HG03280 (cell line): ENCODE measurements around the gene PSMD3.
"Not testable (repeated sequence)": the region's sequence is repeated elsewhere in the genome, so short reads cannot be mapped to it uniquely, and the experiment has no call there.

Source experiments
- ATAC-seq: cut with Tn5 transposase; IDR thresholded peaks from one replicate; pipeline ENCODE4 v1.9.1; 2021; ENCODE audit warnings: mild to moderate bottlenecking, moderate library complexity; ENCODE audit not compliant: unreplicated experiment

The PSMD3 gene

DNA sequence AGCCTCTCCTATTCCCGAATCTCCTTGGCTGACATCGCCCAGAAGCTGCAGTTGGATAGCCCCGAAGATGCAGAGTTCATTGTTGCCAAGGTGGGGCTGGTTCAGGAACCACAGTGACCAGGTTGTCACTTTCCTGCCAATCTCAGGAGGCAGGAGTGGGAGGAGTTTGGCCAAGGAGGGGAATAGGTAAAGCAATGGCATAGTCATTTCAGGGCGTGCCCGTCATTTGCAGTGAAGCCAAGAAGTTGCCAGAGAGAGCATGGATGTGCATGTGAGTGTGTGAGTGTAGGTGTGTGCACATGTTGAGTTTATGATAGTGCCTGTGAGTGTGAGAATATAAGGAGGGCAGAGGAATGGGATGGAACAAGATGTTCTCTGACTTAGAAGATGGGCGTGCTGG lies 14.8 kb downstream of the PSMD3 start:
- ATAC-seq: no peak

DNA sequence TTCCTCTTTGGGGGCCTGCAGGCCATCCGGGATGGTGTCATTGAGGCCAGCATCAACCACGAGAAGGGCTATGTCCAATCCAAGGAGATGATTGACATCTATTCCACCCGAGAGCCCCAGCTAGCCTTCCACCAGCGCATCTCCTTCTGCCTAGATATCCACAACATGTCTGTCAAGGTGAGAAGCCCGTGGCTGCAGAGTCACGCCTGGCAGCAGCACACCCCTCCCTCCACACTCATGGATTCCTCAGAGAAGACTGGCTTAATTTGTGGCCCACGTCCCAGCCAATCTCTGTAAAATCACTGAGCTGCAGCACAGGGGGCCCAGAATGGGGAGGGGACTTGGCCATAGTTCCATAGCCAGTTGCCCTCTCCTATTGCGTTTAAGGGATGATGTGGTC lies 15.6 kb downstream of the PSMD3 start:
- no peak for ATAC-seq

DNA sequence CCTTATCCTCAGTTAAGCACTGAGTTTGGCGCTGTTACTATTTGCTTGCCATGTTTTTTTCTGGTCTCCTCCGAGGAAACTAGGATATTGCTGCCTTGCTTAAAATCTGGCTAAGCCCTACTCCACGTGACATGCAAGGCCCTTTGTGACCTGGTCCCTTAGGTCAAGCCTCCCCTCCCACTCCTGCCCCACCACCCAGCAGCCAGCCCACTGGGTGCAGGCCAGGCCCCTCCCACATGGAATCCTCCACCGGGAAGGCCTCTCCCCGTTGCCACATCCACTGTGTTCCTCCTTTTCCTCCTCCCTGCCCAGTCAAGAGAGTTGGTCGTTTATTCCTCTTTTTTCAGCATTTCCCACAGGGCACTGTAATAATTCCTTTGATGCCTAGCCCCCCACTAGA lies 16.2 kb downstream of the PSMD3 start:
- no peak for ATAC-seq

DNA sequence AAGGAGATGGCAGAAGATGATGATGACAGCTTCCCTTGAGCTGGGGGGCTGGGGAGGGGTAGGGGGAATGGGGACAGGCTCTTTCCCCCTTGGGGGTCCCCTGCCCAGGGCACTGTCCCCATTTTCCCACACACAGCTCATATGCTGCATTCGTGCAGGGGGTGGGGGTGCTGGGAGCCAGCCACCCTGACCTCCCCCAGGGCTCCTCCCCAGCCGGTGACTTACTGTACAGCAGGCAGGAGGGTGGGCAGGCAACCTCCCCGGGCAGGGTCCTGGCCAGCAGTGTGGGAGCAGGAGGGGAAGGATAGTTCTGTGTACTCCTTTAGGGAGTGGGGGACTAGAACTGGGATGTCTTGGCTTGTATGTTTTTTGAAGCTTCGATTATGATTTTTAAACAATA lies 16.9 kb downstream of the PSMD3 start:
- ATAC-seq: no peak

DNA sequence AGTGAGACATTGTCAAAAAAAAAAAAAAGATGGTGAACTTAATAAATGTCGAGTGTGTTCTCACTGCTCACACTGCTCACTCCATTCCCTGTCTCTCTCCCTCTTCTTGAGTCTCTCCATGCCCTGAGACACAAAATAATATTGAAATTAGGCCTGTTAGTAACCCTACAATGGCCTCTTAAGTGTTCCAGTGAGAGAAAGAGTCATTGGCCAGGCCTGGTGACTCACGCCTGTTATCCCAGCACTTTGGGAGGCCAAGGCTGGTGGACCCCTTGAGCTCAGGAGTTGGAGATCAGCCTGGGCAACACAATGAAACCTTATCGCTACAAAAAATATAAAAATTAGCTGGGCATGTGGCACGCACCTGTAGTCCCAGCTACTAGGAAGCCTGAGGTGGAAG lies 18.5 kb downstream of the PSMD3 start:
- ATAC-seq: no peak

DNA sequence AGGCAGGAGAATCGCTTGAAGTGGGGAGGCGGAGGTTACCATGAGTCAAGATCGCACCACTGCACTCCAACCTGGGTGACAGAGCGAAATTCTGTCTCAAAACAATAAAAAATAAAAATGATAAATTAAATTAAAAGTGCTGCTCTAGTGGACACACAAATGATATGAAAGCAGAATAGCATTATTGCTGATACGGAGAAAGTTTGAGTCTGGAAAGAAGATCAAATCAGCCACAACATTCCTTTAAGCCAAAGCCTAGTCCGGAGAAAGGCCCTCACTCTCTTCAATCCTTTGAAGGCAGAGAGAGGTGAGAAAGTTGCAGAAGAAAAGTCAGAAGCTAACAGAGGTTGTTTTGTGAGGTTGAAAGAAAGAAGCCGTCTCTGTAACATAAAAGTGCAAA lies 19.6 kb downstream of the PSMD3 start:
- ATAC-seq: no peak

DNA sequence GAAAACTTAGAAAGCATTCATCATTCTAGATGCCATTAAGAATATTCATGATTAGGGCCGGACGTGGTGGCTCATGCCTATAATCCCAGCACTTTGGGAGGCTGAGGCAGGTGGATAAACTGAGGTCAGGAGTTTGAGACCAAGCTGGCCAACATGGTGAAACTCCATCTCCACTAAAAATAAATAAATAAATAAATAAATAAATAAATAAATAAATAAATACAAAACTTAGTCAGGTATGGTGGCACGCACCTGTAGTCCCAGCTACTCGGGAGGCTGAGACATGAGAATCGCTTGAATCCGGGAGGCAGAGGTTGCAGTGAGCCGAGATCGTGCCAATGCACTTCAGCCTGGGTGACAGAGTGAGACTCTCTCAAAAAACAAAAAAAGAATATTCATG lies 20.7 kb downstream of the PSMD3 start:
- not testable (repeated sequence) for ATAC-seq

DNA sequence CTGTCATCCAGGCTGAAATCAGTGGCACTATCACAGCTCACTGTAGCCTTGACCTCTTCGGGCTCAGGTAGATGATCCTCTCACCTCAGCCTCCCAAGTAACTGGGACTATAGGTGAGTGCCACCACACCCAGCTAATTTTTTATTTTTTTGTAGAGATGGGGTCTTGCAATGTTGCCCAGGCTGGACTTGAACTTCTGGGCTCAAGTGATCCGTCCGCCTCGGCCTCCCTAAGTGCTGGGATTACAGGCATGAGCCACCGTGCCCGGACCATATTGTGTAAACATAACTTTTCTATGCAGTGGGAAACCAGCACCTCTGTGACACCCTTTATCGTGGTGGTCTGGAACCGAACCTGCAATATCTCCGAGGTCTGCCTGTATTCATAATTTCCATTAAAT lies 23.5 kb downstream of the PSMD3 start:
- ATAC-seq: no peak

DNA sequence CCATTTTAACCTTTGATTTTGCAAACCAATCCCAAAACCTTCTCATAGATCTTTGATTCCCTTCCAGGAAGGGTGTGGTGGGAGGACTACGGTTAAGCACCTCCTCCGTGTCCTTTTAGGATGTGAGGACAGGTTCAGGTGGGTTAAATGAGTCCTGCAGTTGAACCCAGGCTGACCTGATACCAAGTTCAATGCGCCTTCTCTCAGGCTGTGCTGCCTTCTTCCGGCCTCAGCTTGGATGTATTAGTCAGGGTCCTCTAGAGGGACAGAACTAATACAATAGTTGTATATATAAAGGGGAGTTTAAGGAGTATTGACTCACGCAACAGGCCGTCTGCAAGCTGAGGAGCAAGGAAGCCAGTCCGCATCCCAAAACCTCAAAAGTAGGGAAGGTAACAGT lies 24.1 kb downstream of the PSMD3 start:
- no peak for ATAC-seq

DNA sequence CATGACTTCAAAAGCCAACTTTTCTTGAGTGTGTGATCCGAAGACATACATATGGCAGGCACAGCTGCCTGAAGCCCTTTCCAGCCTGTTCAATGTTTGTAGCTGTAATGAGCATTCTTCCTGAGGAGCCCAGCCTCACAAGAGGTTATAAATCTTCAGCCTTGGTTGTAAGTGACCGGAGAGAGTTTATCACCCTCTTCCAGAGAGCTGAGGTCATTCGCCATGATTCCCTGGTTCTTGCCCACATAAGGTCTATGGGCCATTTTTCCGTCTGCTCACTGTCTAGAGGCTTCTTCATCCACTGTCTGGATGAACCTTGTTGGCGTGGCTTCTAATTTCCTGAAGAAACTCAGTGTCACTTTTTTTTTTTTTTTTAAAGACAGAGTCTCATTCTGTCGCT lies 24.9 kb downstream of the PSMD3 start:
- ATAC-seq: no peak

DNA sequence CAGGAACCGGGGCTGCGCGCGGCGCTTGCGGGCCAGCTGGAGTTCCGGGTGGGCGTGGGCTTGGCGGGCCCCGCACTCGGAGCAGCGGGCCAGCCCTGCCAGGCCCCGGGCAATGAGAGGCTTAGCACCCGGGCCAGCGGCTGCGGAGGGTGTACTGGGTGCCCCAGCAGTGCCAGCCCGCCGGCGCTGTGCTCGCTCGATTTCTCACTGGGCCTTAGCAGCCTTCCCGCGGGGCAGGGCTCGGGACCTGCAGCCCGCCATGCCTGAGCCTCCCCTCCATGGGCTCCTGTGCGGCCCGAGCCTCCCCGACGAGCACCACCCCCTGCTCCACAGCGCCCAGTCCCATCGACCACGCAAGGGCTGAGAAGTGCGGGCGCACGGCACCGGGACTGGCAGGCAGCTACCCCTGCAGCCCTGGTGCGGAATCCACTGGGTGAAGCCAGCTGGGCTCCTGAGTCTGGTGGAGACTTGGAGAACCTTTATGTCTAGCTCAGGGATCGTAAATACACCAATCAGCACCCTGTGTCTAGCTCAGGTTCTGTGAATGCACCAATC lies 30.4 kb downstream of the PSMD3 start:
- ATAC-seq: not testable (repeated sequence)

DNA sequence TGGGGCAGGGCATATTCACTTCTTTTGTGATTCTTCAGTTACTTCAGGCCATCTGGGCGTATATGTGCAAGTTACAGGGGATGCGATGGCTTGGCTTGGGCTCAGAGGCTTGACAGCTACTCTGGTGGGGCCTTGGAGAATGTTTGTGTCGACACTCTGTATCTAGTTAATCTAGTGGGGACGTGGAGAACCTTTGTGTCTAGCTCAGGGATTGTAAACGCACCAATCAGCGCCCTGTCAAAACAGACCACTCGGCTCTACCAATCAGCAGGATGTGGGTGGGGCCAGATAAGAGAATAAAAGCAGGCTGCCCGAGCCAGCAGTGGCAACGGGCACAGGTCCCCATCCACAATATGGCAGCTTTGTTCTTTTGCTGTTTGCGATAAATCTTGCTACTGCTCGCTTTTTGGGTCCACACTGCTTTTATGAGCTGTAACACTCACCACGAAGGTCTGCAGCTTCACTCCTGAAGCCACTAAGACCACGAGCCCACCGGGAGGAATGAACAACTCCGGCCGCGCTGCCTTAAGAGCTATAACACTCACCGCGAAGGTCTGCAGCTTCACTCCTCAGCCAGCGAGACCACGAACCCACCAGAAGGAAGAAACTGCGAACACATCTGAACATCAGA lies 31.5 kb downstream of the PSMD3 start:
- ATAC-seq: not testable (repeated sequence)

DNA sequence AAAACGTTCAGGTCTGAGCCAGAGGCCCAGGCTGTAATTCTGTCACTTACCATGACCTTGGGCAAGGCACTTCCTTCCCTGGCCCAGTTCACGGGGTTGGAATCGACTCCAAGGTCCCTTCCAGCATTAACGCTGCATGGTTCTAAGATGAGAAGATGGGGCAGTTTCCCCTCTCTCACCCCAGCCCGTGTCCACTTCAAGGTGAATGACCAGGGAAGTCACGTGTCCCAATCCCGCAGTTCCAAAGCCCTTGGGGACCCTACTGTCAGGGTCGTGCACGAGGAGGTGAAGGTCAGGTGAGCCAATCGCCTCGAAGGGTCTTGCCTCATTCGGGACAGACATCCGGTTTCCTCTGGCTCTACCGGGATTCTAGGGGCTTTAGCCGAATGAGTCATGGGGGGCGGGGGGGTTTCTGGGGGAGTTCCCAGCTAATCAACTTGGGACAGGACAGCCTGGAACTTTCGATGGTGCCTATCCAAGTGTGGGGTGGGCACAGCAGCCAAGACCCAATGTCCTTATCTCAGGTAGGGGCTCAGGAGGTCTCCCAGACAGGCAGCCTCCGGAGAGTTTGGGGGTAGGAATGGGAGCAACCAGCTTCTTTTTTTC lies 33.9 kb downstream of the PSMD3 start:
- ATAC-seq: no peak

DNA sequence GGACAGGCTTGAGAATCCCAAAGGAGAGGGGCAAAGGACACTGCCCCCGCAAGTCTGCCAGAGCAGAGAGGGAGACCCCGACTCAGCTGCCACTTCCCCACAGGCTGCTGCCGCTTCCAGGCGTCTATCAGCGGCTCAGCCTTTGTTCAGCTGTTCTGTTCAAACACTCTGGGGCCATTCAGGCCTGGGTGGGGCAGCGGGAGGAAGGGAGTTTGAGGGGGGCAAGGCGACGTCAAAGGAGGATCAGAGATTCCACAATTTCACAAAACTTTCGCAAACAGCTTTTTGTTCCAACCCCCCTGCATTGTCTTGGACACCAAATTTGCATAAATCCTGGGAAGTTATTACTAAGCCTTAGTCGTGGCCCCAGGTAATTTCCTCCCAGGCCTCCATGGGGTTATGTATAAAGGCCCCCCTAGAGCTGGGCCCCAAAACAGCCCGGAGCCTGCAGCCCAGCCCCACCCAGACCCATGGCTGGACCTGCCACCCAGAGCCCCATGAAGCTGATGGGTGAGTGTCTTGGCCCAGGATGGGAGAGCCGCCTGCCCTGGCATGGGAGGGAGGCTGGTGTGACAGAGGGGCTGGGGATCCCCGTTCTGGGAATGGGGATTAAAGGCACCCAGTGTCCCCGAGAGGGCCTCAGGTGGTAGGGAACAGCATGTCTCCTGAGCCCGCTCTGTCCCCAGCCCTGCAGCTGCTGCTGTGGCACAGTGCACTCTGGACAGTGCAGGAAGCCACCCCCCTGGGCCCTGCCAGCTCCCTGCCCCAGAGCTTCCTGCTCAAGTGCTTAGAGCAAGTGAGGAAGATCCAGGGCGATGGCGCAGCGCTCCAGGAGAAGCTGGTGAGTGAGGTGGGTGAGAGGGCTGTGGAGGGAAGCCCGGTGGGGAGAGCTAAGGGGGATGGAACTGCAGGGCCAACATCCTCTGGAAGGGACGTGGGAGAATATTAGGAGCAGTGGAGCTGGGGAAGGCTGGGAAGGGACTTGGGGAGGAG lies 34.7 kb downstream of the PSMD3 start, which contains the start of gene CSF3:
Gene CSF3, plus strand, starts transcription at position 436 of the 993 bp plus-strand sequence. Its CDS starts 35 bp downstream, at position 471.
- no peak for ATAC-seq

DNA sequence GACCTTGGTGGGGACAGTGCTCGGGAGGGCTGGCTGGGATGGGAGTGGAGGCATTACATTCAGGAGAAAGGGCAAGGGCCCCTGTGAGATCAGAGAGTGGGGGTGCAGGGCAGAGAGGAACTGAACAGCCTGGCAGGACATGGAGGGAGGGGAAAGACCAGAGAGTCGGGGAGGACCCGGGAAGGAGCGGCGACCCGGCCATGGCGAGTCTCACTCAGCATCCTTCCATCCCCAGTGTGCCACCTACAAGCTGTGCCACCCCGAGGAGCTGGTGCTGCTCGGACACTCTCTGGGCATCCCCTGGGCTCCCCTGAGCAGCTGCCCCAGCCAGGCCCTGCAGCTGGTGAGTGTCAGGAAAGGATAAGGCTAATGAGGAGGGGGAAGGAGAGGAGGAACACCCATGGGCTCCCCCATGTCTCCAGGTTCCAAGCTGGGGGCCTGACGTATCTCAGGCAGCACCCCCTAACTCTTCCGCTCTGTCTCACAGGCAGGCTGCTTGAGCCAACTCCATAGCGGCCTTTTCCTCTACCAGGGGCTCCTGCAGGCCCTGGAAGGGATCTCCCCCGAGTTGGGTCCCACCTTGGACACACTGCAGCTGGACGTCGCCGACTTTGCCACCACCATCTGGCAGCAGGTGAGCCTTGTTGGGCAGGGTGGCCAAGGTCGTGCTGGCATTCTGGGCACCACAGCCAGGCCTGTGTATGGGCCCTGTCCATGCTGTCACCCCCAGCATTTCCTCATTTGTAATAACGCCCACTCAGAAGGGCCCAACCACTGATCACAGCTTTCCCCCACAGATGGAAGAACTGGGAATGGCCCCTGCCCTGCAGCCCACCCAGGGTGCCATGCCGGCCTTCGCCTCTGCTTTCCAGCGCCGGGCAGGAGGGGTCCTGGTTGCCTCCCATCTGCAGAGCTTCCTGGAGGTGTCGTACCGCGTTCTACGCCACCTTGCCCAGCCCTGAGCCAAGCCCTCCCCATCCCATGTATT lies 35.7 kb downstream of the PSMD3 start:
- ATAC-seq: no peak

DNA sequence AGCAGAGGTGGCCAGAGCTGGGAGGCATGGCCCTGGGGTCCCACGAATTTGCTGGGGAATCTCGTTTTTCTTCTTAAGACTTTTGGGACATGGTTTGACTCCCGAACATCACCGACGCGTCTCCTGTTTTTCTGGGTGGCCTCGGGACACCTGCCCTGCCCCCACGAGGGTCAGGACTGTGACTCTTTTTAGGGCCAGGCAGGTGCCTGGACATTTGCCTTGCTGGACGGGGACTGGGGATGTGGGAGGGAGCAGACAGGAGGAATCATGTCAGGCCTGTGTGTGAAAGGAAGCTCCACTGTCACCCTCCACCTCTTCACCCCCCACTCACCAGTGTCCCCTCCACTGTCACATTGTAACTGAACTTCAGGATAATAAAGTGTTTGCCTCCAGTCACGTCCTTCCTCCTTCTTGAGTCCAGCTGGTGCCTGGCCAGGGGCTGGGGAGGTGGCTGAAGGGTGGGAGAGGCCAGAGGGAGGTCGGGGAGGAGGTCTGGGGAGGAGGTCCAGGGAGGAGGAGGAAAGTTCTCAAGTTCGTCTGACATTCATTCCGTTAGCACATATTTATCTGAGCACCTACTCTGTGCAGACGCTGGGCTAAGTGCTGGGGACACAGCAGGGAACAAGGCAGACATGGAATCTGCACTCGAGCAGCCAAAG lies 36.9 kb downstream of the PSMD3 start:
- ATAC-seq: no peak

DNA sequence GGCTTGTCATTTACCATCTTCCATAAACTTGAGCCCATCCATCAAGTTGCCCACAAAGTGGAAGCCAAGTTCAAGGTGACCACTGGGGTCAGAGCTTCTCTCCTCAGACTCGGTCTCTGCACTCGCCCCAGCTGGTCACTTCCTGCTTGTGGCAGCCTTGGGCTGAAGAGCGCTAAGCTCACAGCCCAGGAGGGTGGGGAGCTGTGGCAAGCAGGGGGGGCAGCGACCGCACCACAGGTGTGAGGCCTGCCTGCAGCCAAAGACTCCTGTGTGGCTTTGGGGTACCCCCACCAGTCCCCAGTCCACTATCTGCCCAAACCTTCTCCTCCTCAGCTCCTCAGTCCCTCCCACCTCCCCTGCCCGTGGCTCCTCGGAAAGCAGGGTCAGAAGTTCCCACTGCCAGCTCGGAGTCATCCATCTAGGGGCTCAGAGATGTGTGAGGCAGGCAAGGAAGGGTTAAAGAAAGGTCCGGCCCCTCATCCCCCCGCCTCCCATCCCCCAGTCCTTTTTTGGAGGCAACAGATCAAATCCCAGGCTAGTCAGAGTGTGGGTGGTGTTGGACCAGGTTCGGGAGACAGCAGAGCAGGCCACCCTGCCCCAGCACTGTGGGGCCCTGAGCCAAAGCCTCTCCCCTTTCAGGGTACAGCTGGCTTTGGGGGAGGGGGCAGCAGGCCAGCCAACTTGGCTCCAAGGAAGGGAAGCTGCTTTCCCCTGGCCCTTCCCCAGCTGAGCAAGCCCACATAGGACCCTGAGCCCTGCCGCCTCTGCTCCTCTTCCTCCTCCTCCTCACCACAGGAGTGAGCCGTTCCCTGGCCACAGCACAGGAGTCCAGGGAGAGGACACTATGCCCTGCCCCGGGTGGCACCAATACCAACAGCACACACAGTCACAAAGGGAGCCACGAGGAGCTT lies 37.9 kb downstream of the PSMD3 start:
- no peak for ATAC-seq

DNA sequence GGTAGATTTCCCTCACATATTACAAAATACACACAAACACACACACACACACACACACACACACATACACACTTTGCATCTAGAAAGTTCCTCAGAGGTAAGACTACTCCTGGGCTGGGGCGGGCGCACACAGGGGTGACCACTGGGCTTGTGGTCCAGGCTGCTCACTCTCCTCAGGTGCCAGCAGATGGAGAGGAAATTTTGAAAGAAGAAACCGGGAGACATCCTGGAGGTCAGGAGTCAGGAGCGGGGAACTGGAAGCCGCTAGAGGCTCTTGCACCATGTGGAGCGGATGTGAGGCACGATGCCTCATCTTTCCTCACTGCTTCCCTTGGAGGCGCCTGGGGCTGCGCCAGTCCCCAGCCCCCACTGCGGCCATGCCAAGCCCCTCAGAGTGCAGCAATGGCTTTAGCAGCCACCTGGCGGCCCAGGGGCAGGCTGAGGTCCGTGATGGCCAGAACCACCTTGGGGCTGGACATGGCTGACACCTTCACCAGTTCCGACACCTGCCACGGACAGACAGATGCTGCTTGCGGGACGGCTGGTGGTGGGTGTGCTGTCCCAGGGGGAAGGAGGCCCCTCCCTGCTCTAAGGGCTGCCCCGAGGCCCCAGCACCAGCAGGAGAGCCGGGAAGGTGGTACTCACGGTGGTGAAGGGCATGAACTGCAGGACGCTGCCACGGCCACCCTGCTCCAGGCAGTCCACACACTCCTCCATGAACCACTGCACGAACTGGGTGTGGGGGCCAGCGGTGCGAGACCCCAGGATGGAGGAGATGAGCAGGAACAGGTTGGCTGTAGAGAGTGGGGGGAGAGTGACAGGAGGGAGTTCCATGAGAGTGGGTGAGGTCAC lies 38.8 kb downstream of the PSMD3 start:
- ATAC-seq: no peak
